H1 (cell line): ENCODE measurements around the gene FNDC3A. TPM values are rescaled to one million over a fixed set of nuclear protein-coding genes. Genes with fewer than 3 reads are reported as not detected.
"Not testable (repeated sequence)": the region's sequence is repeated elsewhere in the genome, so short reads cannot be mapped to it uniquely, and the experiment has no call there.

Source experiments
- CTCF ChIA-PET: fragments of 300-600 bp; sonication (Branson Sonifier 250); formaldehyde crosslinking; loops from one replicate; lab custom pipeline; 2021; ENCODE audit not compliant: partially characterized antibody; lab: Charles Lee
- POLR2A ChIA-PET: fragments of 300-600 bp; sonication (Branson Sonifier 250); formaldehyde crosslinking; loops from one replicate; lab custom pipeline; 2021; ENCODE audit warnings: inconsistent platforms; ENCODE audit not compliant: partially characterized antibody; lab: Charles Lee
- DNase-seq, 2 experiments: peaks; one replicate each; pipeline versions ENCODE4 v3.0.0 to v3.0.0-alpha.2; 2010 to 2022; ENCODE audit warnings: low spot score in 2 of 2, low read depth in 1 of 2, mixed read lengths in 1 of 2
- FAIRE-seq: peaks from 2 replicates; lab custom pipeline; 2011; peaks lifted over from hg19 to GRCh38; lab: Jason Lieb, UNC
- H2AFZ ChIP-seq: 2 replicates; pipeline ENCODE4 v1.8.1; 2012; ENCODE audit warnings: low read length, inconsistent platforms
- H2AK5ac ChIP-seq: 2 replicates; pipeline ENCODE4 v1.6.1; 2013; ENCODE audit warnings: low read depth, low read length
- H2BK120ac ChIP-seq: replicated peaks from 2 replicates; pipeline ENCODE3; 2013; ENCODE audit warnings: low read depth, low read length, inconsistent platforms
- H2BK12ac ChIP-seq: 2 replicates; pipeline ENCODE4 v1.6.1; 2013; ENCODE audit warnings: low read depth, low read length
- H2BK15ac ChIP-seq: 2 replicates; pipeline ENCODE4 v1.6.1; 2013; ENCODE audit warnings: low read length
- H2BK20ac ChIP-seq: 2 replicates; pipeline ENCODE4 v1.6.1; 2013; ENCODE audit warnings: low read length
- H2BK5ac ChIP-seq: 2 replicates; pipeline ENCODE4 v1.6.1; 2013; ENCODE audit warnings: low read depth, low read length
- H3K14ac ChIP-seq: 2 replicates; pipeline ENCODE4 v1.6.1; 2013; ENCODE audit warnings: inconsistent platforms; ENCODE audit not compliant: insufficient read length
- H3K18ac ChIP-seq: 2 replicates; pipeline ENCODE4 v1.6.1; 2013; ENCODE audit warnings: low read length; ENCODE audit errors: extremely low read depth
- H3K23ac ChIP-seq: 2 replicates; pipeline ENCODE4 v1.6.1; 2013; ENCODE audit warnings: inconsistent platforms; ENCODE audit not compliant: insufficient read length
- H3K23me2 ChIP-seq: 2 replicates; pipeline ENCODE4 v1.6.1; 2013; ENCODE audit warnings: low read depth, low read length
- H3K27ac ChIP-seq: 2 replicates; pipeline ENCODE4 v1.6.1; 2011; ENCODE audit warnings: low read depth, low read length, inconsistent platforms
- H3K27me3 ChIP-seq, 4 experiments: replicated peaks in 1 of 4; 1 replicate in 1 of 4; 2 replicates in 3 of 4; pipeline versions ENCODE4 v1.6.1 to v1.8.1; 2011 to 2013; ENCODE audit warnings: low read length in 3 of 4, mild to moderate bottlenecking in 3 of 4, inconsistent platforms in 2 of 4, mixed read lengths in 2 of 4, moderate library complexity in 1 of 4; ENCODE audit not compliant: control insufficient read depth in 3 of 4, insufficient read depth in 3 of 4; ENCODE audit errors: extremely low read depth in 1 of 4
- H3K36me3 ChIP-seq, 4 experiments: 2 replicates each; pipeline versions ENCODE4 v1.6.1 to v1.8.1; 2011 to 2013; ENCODE audit warnings: mild to moderate bottlenecking in 4 of 4, low read length in 3 of 4, moderate library complexity in 2 of 4, control low read depth in 1 of 4, inconsistent platforms in 1 of 4; ENCODE audit not compliant: insufficient read depth in 4 of 4, control insufficient read depth in 2 of 4
- H3K4ac ChIP-seq: replicated peaks from 2 replicates; pipeline ENCODE3; 2013; ENCODE audit warnings: low read length, low read depth, mixed read lengths, inconsistent platforms; ENCODE audit not compliant: insufficient read length
- H3K4me1 ChIP-seq, 4 experiments: replicated peaks in 1 of 4; 1 replicate in 1 of 4; 2 replicates in 3 of 4; pipeline versions ENCODE4 v1.6.1 to v1.8.1; 2011 to 2013; ENCODE audit warnings: low read length in 3 of 4, inconsistent platforms in 2 of 4, mixed read lengths in 1 of 4; ENCODE audit not compliant: insufficient read depth in 4 of 4, control insufficient read depth in 3 of 4
- H3K4me2 ChIP-seq, 2 experiments: 2 replicates each; pipeline versions ENCODE4 v1.6.1 to v1.8.1; 2011 to 2013; ENCODE audit warnings: low read depth in 2 of 2, low read length in 2 of 2, control low read depth in 1 of 2, inconsistent platforms in 1 of 2, mild to moderate bottlenecking in 1 of 2; ENCODE audit not compliant: insufficient read depth in 1 of 2
- H3K4me3 ChIP-seq, 4 experiments: fragments of 200-600, 300-600 bp in 1 of 4; sonication (generic), shearing (Covaris generic), sonication (Bioruptor Twin) in 1 of 4; 2 replicates each; pipeline versions ENCODE4 v1.5.1 to v1.8.1; 2011 to 2016; ENCODE audit warnings: low read length in 4 of 4, low read depth in 3 of 4, control low read depth in 2 of 4, inconsistent platforms in 2 of 4, mild to moderate bottlenecking in 2 of 4, mixed read lengths in 1 of 4, moderate library complexity in 1 of 4; ENCODE audit not compliant: insufficient read depth in 2 of 4; ENCODE audit errors: extremely low read depth in 1 of 4
- H3K56ac ChIP-seq: replicated peaks from 2 replicates; pipeline ENCODE3; 2013; ENCODE audit warnings: low read depth, mild to moderate bottlenecking, mixed read lengths, low read length, inconsistent platforms; ENCODE audit not compliant: insufficient read length
- H3K79me1 ChIP-seq: 2 replicates; pipeline ENCODE4 v1.6.1; 2013; ENCODE audit warnings: low read depth, low read length, control low read depth
- H3K79me2 ChIP-seq, 2 experiments: 2 replicates each; pipeline versions ENCODE4 v1.6.1 to v1.8.1; 2012 to 2013; ENCODE audit warnings: low read length in 2 of 2, mild to moderate bottlenecking in 2 of 2, inconsistent platforms in 1 of 2; ENCODE audit not compliant: insufficient read depth in 2 of 2, control insufficient read depth in 1 of 2
- H3K9ac ChIP-seq, 4 experiments: replicated peaks in 1 of 4; 1 replicate in 1 of 4; 2 replicates in 3 of 4; pipeline versions ENCODE4 v1.6.1 to v1.8.1; 2011 to 2013; ENCODE audit warnings: low read depth in 3 of 4, low read length in 3 of 4, control low read depth in 2 of 4, mild to moderate bottlenecking in 2 of 4, moderate library complexity in 2 of 4, inconsistent platforms in 1 of 4; ENCODE audit errors: extremely low read depth in 1 of 4
- H3K9me3 ChIP-seq, 2 experiments: 2 replicates each; pipeline versions ENCODE4 v1.6.1 to v1.8.1; 2012 to 2013; ENCODE audit warnings: mild to moderate bottlenecking in 2 of 2, moderate library complexity in 2 of 2, control low read depth in 1 of 2, inconsistent platforms in 1 of 2, low read depth in 1 of 2, low read length in 1 of 2, mixed read lengths in 1 of 2; ENCODE audit not compliant: insufficient read depth in 2 of 2
- H4K20me1 ChIP-seq, 2 experiments: replicated peaks in 1 of 2; 2 replicates each; pipeline versions ENCODE3 to v1.8.1; 2011 to 2013; ENCODE audit warnings: inconsistent platforms in 2 of 2, low read length in 2 of 2, mild to moderate bottlenecking in 1 of 2; ENCODE audit not compliant: insufficient read depth in 2 of 2, control insufficient read depth in 1 of 2
- H4K5ac ChIP-seq: 2 replicates; pipeline ENCODE4 v1.6.1; 2013; ENCODE audit warnings: low read length, low read depth, mixed read lengths, inconsistent platforms; ENCODE audit not compliant: insufficient read length
- H4K8ac ChIP-seq: 2 replicates; pipeline ENCODE4 v1.8.0; 2013; ENCODE audit warnings: mild to moderate bottlenecking, moderate library complexity, low read length, inconsistent platforms; ENCODE audit not compliant: insufficient read depth; ENCODE audit errors: extremely low read depth
- H4K91ac ChIP-seq: replicated peaks from 2 replicates; pipeline ENCODE3; 2013; ENCODE audit warnings: low read length, mixed read lengths, inconsistent platforms; ENCODE audit not compliant: insufficient read length
- polyA plus RNA-seq, 7 experiments: library from polyadenylated mRNA; depleted of rRNA in 3 of 7; stranded (reverse) in 5 of 7; unstranded in 2 of 7; fragments of >200 nt in 5 of 7; fragments of 200-250 nt in 2 of 7; gene quantifications; 1 replicate in 5 of 7; 2 replicates in 1 of 7; 4 replicates in 1 of 7; pipeline versions ENCODE4 v1.2.1 to v1.2.3, GENCODE V29; 2011 to 2013; ENCODE audit warnings: missing spikeins in 2 of 7, mixed read lengths in 2 of 7
- total RNA-seq: library from RNA; stranded (reverse); fragmentation: NEBNext Ultra II Directional; extraction: Animal tissue kit (Norgen Biotek cat#: 25700); gene quantifications from 2 replicates; pipeline ENCODE4 v1.2.1, GENCODE V29; 2021

FNDC3A gene
- total and polyA plus RNA-seq, 2 of the 8 experiments (the other 6 are each of a cell fraction or from before 2014, with no cell fraction given) = 14.6 to 26.0 TPM

DNA sequence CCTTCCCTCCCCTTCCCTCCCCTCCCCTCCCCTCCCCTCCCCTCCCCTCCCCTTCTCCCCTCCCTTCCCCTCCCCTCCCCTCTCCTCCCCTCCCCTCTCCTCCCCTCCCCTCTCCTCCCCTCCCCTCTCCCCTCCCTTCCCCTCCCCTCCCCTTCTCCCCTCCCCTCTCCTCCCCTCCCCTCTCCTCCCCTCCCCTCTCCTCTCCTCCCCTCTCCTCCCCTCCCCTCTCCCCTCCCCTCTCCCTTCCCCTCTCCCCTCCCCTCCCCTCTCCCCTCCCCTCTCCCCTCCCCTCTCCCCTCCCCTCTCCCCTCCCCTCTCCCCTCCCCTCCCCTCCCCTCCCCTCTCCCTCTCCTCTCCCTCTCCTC is 85.7 kb downstream of the FNDC3A start:
- H2BK15ac ChIP-seq, H3K79me2 ChIP-seq, H4K5ac ChIP-seq, H4K20me1 ChIP-seq, H2AFZ ChIP-seq, CTCF ChIA-PET, H3K36me3 ChIP-seq, H3K4me1 ChIP-seq, H3K9ac ChIP-seq, H3K79me1 ChIP-seq, H3K18ac ChIP-seq, H3K4me3 ChIP-seq, H3K4ac ChIP-seq, H4K91ac ChIP-seq, H3K9me3 ChIP-seq, H3K4me2 ChIP-seq, H3K23ac ChIP-seq, H4K8ac ChIP-seq, H2BK12ac ChIP-seq, H3K14ac ChIP-seq, H2BK20ac ChIP-seq, FAIRE-seq, H3K27ac ChIP-seq, POLR2A ChIA-PET, H2BK120ac ChIP-seq, H2AK5ac ChIP-seq, DNase-seq, H3K27me3 ChIP-seq, H3K56ac ChIP-seq, H3K23me2 ChIP-seq, H2BK5ac ChIP-seq: not testable (repeated sequence)
